Measurements from ENCODE around the gene GAS6. TPM values are rescaled to one million over a fixed set of nuclear protein-coding genes. Genes with fewer than 3 reads are reported as not detected.
"Not testable (repeated sequence)": the region's sequence is repeated elsewhere in the genome, so short reads cannot be mapped to it uniquely, and the experiment has no call there.

GAS6 gene
- total RNA-seq (109 and 112 TPM in 2 replicates), polyA plus RNA-seq (91.8 and 120 TPM in 2 replicates)

- peak within 1 kb of the TSS; percentile 40 for H3K4me3 ChIP-seq
- H3K9me3 ChIP-seq (ENCODE audit: low read depth), result no peaks in the 10 kb centered on the region
- peaks cover 32% of the 10 kb centered on the region for H3K4me1 ChIP-seq (ENCODE audit: low read depth)
- peak; percentile 3 for TF ChIP-seq CTCF (IDR thresholded peaks at IDR 0.05; ENCODE audit: low read depth, low read length)
- no peaks in the 10 kb centered on the region for H3K36me3 ChIP-seq
- H3K27me3 ChIP-seq, result peaks cover 27% of the 10 kb centered on the region
- DNase-seq (ENCODE audit: low read depth in 1 of 2, low spot score in 1 of 2), result peak; percentile 31 to 74
- H3K27ac ChIP-seq, result peak within 1 kb of the TSS; percentile 16
Observed at GRCh38 chr13:113863524-113864272, at the start of gene GAS6. Gene GAS6 (minus strand): TSS chr13:113864076. CDS start chr13:113863920, 156 bp downstream.

GRCh38 chr13:113913408-113913807 lies 49.5 kb upstream of the GAS6 start:
- H3K36me3 ChIP-seq; H3K4me1 ChIP-seq (ENCODE audit: low read depth); DNase-seq (ENCODE audit: low read depth in 1 of 2, low spot score in 1 of 2); H3K27ac ChIP-seq; H3K4me3 ChIP-seq; H3K27me3 ChIP-seq; H3K9me3 ChIP-seq (ENCODE audit: low read depth): not testable (repeated sequence)

- Histone ChIP-seq H3K27ac (no peak overlapping the region), H3K4me3 (no peak overlapping the region), H3K27me3 (no peaks in the 10 kb centered on the region), H3K36me3 (no peaks in the 10 kb centered on the region), H3K9me3 (ENCODE audit: low read depth) (no peaks in the 10 kb centered on the region), H3K4me1 (ENCODE audit: low read depth) (peaks cover 8% of the 10 kb centered on the region)
- no peak for TF ChIP-seq CTCF (IDR thresholded peaks at IDR 0.05; ENCODE audit: low read depth, low read length)
- no peak for DNase-seq (ENCODE audit: low read depth in 1 of 2, low spot score in 1 of 2)
Observed at GRCh38 chr13:113912596-113912995, 48.7 kb upstream of the GAS6 start.

GRCh38 chr13:113907635-113908617 lies 44.0 kb upstream of the GAS6 start:
- H3K4me3 ChIP-seq, result no peak overlapping the region
- peak; percentile 32 to 69 for DNase-seq (ENCODE audit: low read depth in 1 of 2, low spot score in 1 of 2)
- H3K36me3 ChIP-seq, result no peaks in the 10 kb centered on the region
- H3K27ac ChIP-seq, result no peak overlapping the region
- H3K27me3 ChIP-seq, result no peaks in the 10 kb centered on the region
- TF ChIP-seq CTCF (IDR thresholded peaks at IDR 0.05; ENCODE audit: low read depth, low read length), result no peak
- H3K9me3 ChIP-seq (ENCODE audit: low read depth), result no peaks in the 10 kb centered on the region
- H3K4me1 ChIP-seq (ENCODE audit: low read depth), result peaks cover 8% of the 10 kb centered on the region

GRCh38 chr13:113906571-113906970 lies 42.7 kb upstream of the GAS6 start:
- Histone ChIP-seq H3K4me3 (no peak overlapping the region), H3K36me3 (no peaks in the 10 kb centered on the region), H3K27ac (no peak overlapping the region), H3K27me3 (no peaks in the 10 kb centered on the region), H3K9me3 (ENCODE audit: low read depth) (no peaks in the 10 kb centered on the region), H3K4me1 (ENCODE audit: low read depth) (peaks cover 8% of the 10 kb centered on the region)
- TF ChIP-seq CTCF (IDR thresholded peaks at IDR 0.05; ENCODE audit: low read depth, low read length), result no peak
- DNase-seq (ENCODE audit: low read depth in 1 of 2, low spot score in 1 of 2), result no peak
